Neutrophil (primary cell): Measurements from ENCODE around the gene RASIP1.

Experiments
- H3K27ac ChIP-seq: fragments of 200-600 bp; sonication (generic); 2 replicates; pipeline ENCODE4 v1.5.1; 2016; ENCODE audit warnings: mild to moderate bottlenecking, moderate library complexity
- H3K27me3 ChIP-seq: fragments of 200-600 bp; sonication (generic); 2 replicates; pipeline ENCODE4 v1.6.0; 2016; ENCODE audit warnings: mild to moderate bottlenecking
- H3K36me3 ChIP-seq: fragments of 200-600 bp; sonication (generic); 2 replicates; pipeline ENCODE4 v1.5.1; 2017
- H3K4me1 ChIP-seq, 2 experiments: fragments of 200-600 bp in 1 of 2; sonication (generic) in 1 of 2; 1 replicate in 1 of 2; 2 replicates in 1 of 2; pipeline versions ENCODE4 v1.5.1 to v1.6.1; 2013 to 2016; ENCODE audit warnings: low read depth in 1 of 2, low read length in 1 of 2, mild to moderate bottlenecking in 1 of 2, moderate library complexity in 1 of 2; ENCODE audit not compliant: control insufficient read depth in 1 of 2, insufficient read depth in 1 of 2
- H3K4me3 ChIP-seq, 2 experiments: fragments of 200-600 bp in 1 of 2; sonication (generic) in 1 of 2; 1 replicate in 1 of 2; 2 replicates in 1 of 2; pipeline ENCODE4 v1.5.1; 2013 to 2016; ENCODE audit warnings: low read depth in 1 of 2, low read length in 1 of 2, mild to moderate bottlenecking in 1 of 2, moderate library complexity in 1 of 2
- H3K9me3 ChIP-seq: fragments of 200-600 bp; sonication (generic); 2 replicates; pipeline ENCODE4 v1.5.1; 2016
- TF ChIP-seq, protein P1 (sequence below): fragments of 200-600 bp; sonication (generic); IDR thresholded peaks from 2 replicates; pipeline ENCODE4 v1.5.1; 2016; ENCODE audit warnings: antibody characterized with exemption

RASIP1 gene

DNA sequence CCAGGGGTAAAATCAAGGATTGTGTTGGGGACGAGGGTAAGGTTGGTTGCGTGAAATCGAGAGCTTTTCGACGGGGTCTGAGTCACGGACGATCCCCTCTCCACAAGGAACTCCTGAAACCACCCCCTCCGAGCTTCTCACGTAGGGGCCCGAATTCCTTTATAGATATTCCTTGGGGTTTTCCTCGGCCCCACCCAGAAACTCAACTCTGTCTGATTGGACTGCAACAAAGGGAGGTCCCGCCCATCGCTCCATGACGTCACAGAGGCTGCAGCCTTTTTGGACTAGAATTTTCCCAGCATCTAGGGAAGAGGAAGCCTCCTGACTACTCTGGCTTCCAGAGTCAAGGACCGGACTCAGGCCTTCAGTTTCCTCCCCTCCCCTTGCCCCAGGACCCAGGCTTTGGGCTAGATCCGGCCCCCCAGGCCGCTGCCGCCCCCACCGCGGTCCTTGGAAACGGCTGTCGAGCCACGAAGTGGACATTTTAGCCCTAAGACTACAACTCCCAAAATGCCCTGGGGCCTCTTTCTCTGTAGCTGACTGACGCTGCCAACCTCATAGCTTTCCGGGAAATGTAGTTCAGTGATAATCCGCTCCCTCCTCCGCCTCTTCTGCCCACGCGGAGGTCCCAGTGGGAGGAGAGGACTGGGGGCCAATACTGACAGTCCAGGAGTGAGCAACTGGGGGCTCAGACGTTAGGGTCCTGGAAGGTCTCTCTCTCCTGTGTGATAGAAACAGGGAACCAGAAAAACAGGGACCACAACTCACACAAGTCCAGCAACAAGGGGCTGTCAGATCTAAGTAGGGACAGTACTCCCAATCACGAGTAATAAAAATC, 6.5 kb upstream of the RASIP1 start, which contains the start of gene IZUMO1:
IZUMO1 (minus strand) TSS at position 172 of the 838 bp plus-strand sequence. CDS start 1,050 bp downstream, outside the sequence.
- Histone ChIP-seq H3K4me3 (no peak within 1 kb of the TSS), H3K27ac (no peak within 1 kb of the TSS), H3K27me3 (peaks cover 96% of the 10 kb centered on the region)

DNA sequence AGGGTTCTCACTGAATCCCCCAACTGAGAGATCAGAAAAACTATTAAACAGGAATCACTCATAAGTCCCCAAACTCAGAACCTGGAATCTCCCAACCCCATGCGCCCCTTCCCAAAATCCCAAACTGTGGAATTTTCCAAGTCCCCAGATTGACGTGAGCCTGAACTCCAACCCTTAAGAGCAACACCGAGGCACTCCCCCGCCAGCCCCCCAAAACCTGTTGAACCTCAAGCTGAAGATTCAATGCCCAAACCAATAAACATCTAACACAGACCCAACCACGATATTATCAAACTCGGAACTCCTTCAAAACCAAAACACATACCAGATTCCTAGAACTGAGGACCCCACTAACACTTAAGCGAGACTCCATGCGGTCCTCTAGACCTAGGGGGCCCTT, 5.7 kb upstream of the RASIP1 start:
- H3K9me3 ChIP-seq, result no peaks in the 10 kb centered on the region
- peaks cover 96% of the 10 kb centered on the region for H3K27me3 ChIP-seq
- H3K4me3 ChIP-seq, result no peak overlapping the region
- TF ChIP-seq, protein P1, sequence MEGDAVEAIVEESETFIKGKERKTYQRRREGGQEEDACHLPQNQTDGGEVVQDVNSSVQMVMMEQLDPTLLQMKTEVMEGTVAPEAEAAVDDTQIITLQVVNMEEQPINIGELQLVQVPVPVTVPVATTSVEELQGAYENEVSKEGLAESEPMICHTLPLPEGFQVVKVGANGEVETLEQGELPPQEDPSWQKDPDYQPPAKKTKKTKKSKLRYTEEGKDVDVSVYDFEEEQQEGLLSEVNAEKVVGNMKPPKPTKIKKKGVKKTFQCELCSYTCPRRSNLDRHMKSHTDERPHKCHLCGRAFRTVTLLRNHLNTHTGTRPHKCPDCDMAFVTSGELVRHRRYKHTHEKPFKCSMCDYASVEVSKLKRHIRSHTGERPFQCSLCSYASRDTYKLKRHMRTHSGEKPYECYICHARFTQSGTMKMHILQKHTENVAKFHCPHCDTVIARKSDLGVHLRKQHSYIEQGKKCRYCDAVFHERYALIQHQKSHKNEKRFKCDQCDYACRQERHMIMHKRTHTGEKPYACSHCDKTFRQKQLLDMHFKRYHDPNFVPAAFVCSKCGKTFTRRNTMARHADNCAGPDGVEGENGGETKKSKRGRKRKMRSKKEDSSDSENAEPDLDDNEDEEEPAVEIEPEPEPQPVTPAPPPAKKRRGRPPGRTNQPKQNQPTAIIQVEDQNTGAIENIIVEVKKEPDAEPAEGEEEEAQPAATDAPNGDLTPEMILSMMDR, result no peak
- no peaks in the 10 kb centered on the region for H3K4me1 ChIP-seq
- no peaks in the 10 kb centered on the region for H3K36me3 ChIP-seq
- no peak overlapping the region for H3K27ac ChIP-seq

More for the DNA sequence above, 6.5 kb upstream of the RASIP1 start, which contains the start of gene IZUMO1:
- Histone ChIP-seq H3K36me3 (no peaks in the 10 kb centered on the region), H3K4me1 (no peaks in the 10 kb centered on the region), H3K9me3 (no peaks in the 10 kb centered on the region)
- TF ChIP-seq, protein P1, result no peak

- H3K4me1 ChIP-seq, result no peaks in the 10 kb centered on the region
- TF ChIP-seq, protein P1, result no peak
- no peaks in the 10 kb centered on the region for H3K9me3 ChIP-seq
- H3K27ac ChIP-seq, result no peak overlapping the region
- peaks cover 96% of the 10 kb centered on the region for H3K27me3 ChIP-seq
- no peaks in the 10 kb centered on the region for H3K36me3 ChIP-seq
- H3K4me3 ChIP-seq, result no peak overlapping the region
Measured at GRCh38 chr19:48745208-48745995, 5.0 kb upstream of the RASIP1 start.

GRCh38 chr19:48742096-48742495, 1.7 kb upstream of the RASIP1 start:
- H3K36me3 ChIP-seq, result no peaks in the 10 kb centered on the region
- no peaks in the 10 kb centered on the region for H3K9me3 ChIP-seq
- TF ChIP-seq, protein P1, result no peak
- peaks cover 99% of the 10 kb centered on the region for H3K27me3 ChIP-seq
- no peak overlapping the region for H3K4me3 ChIP-seq
- peaks cover 6 to 11% of the 10 kb centered on the region in 2 experiments for H3K4me1 ChIP-seq
- H3K27ac ChIP-seq, result no peak overlapping the region

DNA sequence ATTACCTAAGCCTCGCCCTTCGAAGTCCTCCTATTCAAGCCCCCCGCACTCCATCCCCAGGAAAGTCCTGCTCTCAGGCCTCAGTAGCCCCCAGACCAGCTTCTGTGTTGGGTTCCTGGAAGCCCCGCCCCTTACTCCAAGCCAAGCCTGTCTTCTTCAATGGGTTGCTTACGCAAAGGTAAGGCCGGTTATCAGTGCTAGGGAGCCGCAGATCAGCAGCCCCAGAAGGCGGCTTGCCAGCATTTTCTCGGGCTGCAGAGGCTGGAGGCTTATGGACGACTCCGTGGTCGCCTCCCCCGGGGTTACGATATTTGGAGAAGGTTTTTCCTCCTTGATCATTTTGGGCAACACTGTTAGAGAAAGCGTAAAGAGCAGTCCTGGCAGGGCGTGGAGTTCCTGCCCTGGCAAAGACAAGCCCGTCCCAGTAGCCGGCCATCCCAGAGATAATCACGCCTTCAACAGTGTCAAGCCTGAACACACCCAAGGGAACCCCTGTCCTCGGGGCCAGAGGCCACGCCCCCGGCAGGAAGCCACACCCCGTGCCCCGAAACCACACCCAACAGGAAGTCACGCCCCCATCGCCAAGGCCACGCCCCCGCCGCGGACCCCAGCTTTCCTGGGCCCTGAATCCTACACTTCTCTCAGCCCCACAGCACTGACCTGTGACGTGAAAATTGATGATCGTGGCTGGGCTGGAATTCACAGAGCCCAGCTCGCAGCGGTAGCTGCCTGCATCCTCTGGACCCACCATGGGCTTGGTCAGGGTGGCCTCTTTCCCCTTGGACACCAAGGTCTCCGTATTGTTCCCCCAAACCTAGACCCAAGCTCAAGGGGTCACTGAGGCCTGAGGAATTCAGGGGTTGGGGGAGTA, 954 bp upstream of the RASIP1 start:
- H3K36me3 ChIP-seq, result no peaks in the 10 kb centered on the region
- peaks cover 6 to 11% of the 10 kb centered on the region in 2 experiments for H3K4me1 ChIP-seq
- H3K27me3 ChIP-seq, result peaks cover 91% of the 10 kb centered on the region
- H3K27ac ChIP-seq, result no peak overlapping the region
- H3K4me3 ChIP-seq, result no peak overlapping the region
- TF ChIP-seq, protein P1, result no peak
- H3K9me3 ChIP-seq, result no peaks in the 10 kb centered on the region
